Common myeloid progenitor, CD34-positive (primary cell): ENCODE data around the gene CHN1.

Experiments
- CTCF ChIA-PET: fragments of 350-600 bp; sonication (Branson Sonifier 250); formaldehyde crosslinking; loops from one replicate; lab custom pipeline; 2021; ENCODE audit warnings: antibody characterized with exemption; lab: Charles Lee
- POLR2A ChIA-PET: fragments of 350-600 bp; sonication (Branson Sonifier 250); formaldehyde crosslinking; loops from one replicate; lab custom pipeline; 2021; ENCODE audit warnings: antibody characterized with exemption; lab: Charles Lee
- DNase-seq, 3 donors: peaks; one replicate each; pipeline versions ENCODE4 v3.0.0 to v3.0.0-alpha.2; 2013
- H3K27ac ChIP-seq, 2 experiments: 1 replicate in 1 of 2; 2 replicates in 1 of 2; pipeline ENCODE4 v1.7.0; 2013; ENCODE audit warnings: inconsistent platforms in 2 of 2, low read length in 2 of 2, mild to moderate bottlenecking in 2 of 2, low read depth in 1 of 2, moderate library complexity in 1 of 2; ENCODE audit not compliant: severe bottlenecking in 2 of 2, insufficient read depth in 1 of 2, poor library complexity in 1 of 2
- H3K27me3 ChIP-seq, 5 experiments: replicated peaks in 2 of 5; 1 replicate in 3 of 5; 2 replicates in 2 of 5; pipeline versions ENCODE4 v1.6.1 to v1.7.0; 2013; ENCODE audit warnings: low read length in 4 of 5, mild to moderate bottlenecking in 2 of 5, moderate library complexity in 2 of 5, inconsistent platforms in 1 of 5; ENCODE audit not compliant: insufficient read depth in 5 of 5, control insufficient read depth in 4 of 5
- H3K36me3 ChIP-seq, 4 experiments: 1 replicate in 2 of 4; 2 replicates in 2 of 4; pipeline versions ENCODE4 v1.6.1 to v1.7.0; 2013; ENCODE audit warnings: low read length in 3 of 4, control low read depth in 1 of 4, mild to moderate bottlenecking in 1 of 4; ENCODE audit not compliant: control insufficient read depth in 4 of 4, insufficient read depth in 4 of 4
- H3K4me1 ChIP-seq, 4 experiments: 1 replicate in 3 of 4; 2 replicates in 1 of 4; pipeline versions ENCODE4 v1.6.1 to v1.7.1; 2013; ENCODE audit warnings: low read length in 3 of 4, mild to moderate bottlenecking in 3 of 4, control low read depth in 1 of 4, inconsistent platforms in 1 of 4, moderate library complexity in 1 of 4; ENCODE audit not compliant: control insufficient read depth in 4 of 4, insufficient read depth in 4 of 4; ENCODE audit errors: control extremely low read depth in 1 of 4
- H3K4me3 ChIP-seq, 7 experiments: 1 replicate in 4 of 7; 2 replicates in 3 of 7; pipeline versions ENCODE4 v1.5.1 to v1.7.0; 2013; ENCODE audit warnings: mild to moderate bottlenecking in 7 of 7, low read length in 6 of 7, moderate library complexity in 6 of 7, inconsistent platforms in 2 of 7, low read depth in 2 of 7, control low read depth in 1 of 7; ENCODE audit not compliant: insufficient read depth in 4 of 7, control insufficient read depth in 1 of 7; ENCODE audit errors: extremely low read depth in 1 of 7
- H3K9me3 ChIP-seq, 5 experiments: 1 replicate in 4 of 5; 2 replicates in 1 of 5; pipeline versions ENCODE4 v1.6.1 to v1.7.1; 2013; ENCODE audit warnings: low read length in 4 of 5, mild to moderate bottlenecking in 2 of 5, inconsistent platforms in 1 of 5, low read depth in 1 of 5, moderate library complexity in 1 of 5; ENCODE audit not compliant: control insufficient read depth in 4 of 5, insufficient read depth in 2 of 5; ENCODE audit errors: control extremely low read depth in 1 of 5
- WGBS: methylation state at CpG from one replicate; pipeline ENCODE4 v1.1.5; 2013; ENCODE audit not compliant: insufficient coverage; 5-methylcytosine and 5-hydroxymethylcytosine counted together

CHN1 gene

DNA sequence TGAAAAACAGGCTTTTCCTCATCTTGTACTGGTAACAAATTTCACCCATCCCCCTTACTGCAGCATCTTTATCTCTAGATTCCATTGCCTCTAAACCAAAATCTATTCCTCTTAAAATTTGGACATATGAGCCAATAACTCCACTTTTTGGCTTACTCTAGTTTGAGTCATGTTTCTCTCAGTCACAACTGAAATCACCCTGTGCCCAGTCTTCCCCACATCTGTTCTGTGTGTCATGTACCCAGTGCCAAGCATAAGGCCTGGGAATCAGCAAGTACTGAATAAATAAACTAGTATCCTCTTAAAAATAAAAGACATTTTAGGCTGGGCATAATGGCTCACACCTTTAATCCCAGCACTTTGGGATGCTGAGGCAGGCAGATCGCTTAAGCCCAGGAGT lies 20.8 kb upstream of the CHN1 start:
- H3K4me1 ChIP-seq = no peaks in the 10 kb centered on the region
- 100% methylated on average over 1 of the region's 1 CpG for WGBS
- no peak overlapping the region for H3K4me3 ChIP-seq
- POLR2A ChIA-PET = interaction anchor here (0.6 kb wide), 1 partner anchor 57 kb away, joined by 3 read pairs; no protein-coding TSS in a partner anchor
- CTCF ChIA-PET = interaction anchor here (0.7 kb wide), 1 partner anchor 14 kb away, joined by 4 read pairs; no protein-coding TSS in a partner anchor
- no peaks in the 10 kb centered on the region for H3K9me3 ChIP-seq
- H3K27ac ChIP-seq = no peak overlapping the region
- DNase-seq = no peak
- H3K36me3 ChIP-seq = no peaks in the 10 kb centered on the region
- H3K27me3 ChIP-seq = no peaks in the 10 kb centered on the region

DNA sequence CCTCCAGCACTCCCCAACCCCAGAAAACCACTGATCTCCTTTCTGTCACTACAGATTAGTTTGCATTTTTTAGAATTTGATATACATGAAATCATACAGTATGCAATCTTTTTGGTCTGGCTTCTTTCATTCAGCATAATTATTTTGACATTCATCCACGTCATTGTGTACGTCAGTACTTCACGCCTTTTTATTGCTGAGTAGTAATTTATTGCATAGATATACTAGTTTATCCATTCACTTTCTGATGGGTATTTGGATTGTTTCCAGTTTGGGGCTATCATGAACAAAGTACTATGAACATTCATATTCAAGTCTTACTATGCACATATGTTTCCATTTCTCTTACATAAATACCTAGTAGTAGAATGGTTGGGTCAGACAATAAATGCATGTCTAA lies 20.1 kb upstream of the CHN1 start:
- WGBS = no CpG with 5 or more reads among the region's 3 CpGs
- Histone ChIP-seq H3K4me3 (no peak overlapping the region), H3K36me3 (no peaks in the 10 kb centered on the region), H3K9me3 (no peaks in the 10 kb centered on the region), H3K4me1 (no peaks in the 10 kb centered on the region), H3K27me3 (no peaks in the 10 kb centered on the region), H3K27ac (no peak overlapping the region)
- POLR2A ChIA-PET = no interaction called here
- CTCF ChIA-PET = no interaction called here
- DNase-seq = no peak

DNA sequence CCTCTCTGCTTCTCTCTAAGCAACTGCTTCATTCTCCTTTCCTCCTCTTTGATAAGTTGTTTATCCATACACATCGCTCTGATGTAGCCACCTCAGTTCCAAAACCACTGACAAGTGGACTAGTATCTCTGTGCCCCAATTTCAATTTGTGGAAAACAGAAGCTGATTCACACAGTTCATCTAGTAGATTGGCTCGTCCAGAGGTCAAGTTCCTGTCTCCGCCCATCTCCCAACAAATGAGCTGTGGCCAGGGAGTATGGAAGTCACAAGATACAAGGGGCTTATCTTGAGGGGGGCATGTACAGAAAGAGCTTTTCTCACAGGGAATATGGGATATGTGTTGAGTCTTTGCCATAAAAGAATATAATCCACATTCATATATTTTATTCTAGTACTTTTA lies 17.7 kb upstream of the CHN1 start:
- ChIA-PET POLR2A (no interaction called here), CTCF (interaction anchor here (1.1 kb wide), 1 partner anchor 38 kb away, joined by 3 read pairs; no protein-coding TSS in a partner anchor)
- peaks cover 0 to 3% (median 0%) of the 10 kb centered on the region in 5 experiments for H3K27me3 ChIP-seq
- no peaks in the 10 kb centered on the region for H3K4me1 ChIP-seq
- no peak overlapping the region for H3K27ac ChIP-seq
- no peak for DNase-seq
- no peaks in the 10 kb centered on the region for H3K9me3 ChIP-seq
- 97% methylated on average over 3 of the region's 3 CpGs for WGBS
- no peaks in the 10 kb centered on the region for H3K36me3 ChIP-seq
- no peak overlapping the region for H3K4me3 ChIP-seq

DNA sequence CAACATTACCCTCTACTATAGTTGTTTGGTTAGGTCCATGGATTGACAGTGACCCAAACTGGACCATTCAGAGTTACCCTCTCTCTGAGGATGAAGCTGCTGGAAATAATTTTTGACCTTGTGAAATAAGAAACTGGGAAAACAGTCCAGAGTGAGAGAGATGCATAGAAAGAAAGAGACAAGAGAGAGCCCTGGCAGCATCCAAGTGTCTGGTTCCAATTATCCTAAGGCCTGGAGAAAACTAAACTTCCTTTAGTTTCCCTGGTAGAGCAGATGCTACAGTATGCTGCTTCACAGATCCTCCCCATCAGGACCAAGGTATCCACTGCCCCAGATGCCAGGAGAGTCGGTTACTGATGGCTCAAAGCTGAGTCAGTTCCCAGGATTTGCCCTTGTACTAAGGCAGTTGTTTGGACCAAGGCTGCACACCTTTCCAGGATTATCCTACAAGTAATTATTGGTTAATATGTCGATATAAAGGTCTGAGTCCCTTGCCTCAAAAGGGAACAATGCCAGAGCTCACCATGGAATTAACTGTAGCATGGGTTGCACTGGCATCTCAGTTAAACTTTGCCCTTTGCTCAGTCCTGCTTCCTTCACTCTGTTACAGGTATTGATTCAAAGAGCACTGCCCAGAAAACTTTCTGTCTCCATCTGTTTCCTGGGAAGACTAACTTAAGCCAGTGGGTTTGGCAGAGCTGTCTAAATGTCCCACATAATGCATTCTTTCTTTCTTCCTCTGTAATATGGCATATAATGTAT lies 14.6 kb upstream of the CHN1 start:
- no peaks in the 10 kb centered on the region for H3K4me1 ChIP-seq
- no peak for DNase-seq
- WGBS = 100% methylated on average over 2 of the region's 2 CpGs
- H3K9me3 ChIP-seq = no peaks in the 10 kb centered on the region
- H3K4me3 ChIP-seq = no peak overlapping the region
- ChIA-PET POLR2A (interaction anchor here (0.5 kb wide), 1 partner anchor 82 kb away, joined by 3 read pairs; no protein-coding TSS in a partner anchor), CTCF (no interaction called here)
- H3K27ac ChIP-seq = no peak overlapping the region
- no peaks in the 10 kb centered on the region for H3K36me3 ChIP-seq
- peaks cover 0 to 6% (median 0%) of the 10 kb centered on the region in 5 experiments for H3K27me3 ChIP-seq

DNA sequence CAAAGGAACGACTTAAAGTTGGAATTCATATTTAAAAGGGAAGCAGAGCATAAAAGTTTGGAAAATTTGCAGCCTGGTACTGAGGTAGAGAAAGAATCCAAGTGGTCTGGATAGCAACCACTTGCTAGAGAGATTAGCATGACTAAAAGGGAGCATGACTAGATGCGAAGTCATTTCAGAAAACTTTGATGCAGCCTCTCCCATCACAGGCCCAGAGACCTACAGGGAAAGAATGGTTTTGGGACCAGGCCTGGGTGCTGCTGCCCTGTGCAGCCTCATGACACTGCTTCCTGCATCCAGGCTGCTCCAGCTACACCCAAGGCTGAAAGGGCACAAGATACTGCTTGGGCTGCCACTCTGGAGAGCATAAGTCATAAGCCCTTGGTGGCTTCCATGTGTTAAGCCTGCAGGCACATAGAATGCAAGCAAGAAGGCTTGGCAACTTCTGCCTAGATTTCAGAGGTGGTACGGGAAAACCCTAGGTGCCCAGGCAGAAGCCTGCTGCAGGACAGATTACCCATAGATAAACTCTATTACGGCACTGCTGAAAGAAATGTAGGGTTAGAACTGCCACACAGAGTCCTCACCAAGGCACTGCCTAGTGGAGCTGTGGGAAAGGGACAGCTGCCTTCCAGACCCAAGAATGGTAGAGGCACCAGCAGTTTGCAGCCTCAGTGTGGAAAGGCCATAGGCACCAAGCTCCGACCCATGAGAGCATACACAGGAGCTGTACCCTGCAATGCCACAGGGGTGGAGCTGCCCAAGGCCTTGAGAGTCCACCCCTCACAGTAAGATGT lies 12.6 kb upstream of the CHN1 start:
- H3K36me3 ChIP-seq = no peaks in the 10 kb centered on the region
- H3K9me3 ChIP-seq = no peaks in the 10 kb centered on the region
- no peak for DNase-seq
- 96% methylated on average over 5 of the region's 5 CpGs for WGBS
- peaks cover 0 to 6% (median 0%) of the 10 kb centered on the region in 5 experiments for H3K27me3 ChIP-seq
- POLR2A ChIA-PET = no interaction called here
- CTCF ChIA-PET = interaction anchor here (1.0 to 1.4 kb wide), 2 partner anchors 9 to 13 kb away, joined by 3 read pairs; no protein-coding TSS in a partner anchor
- no peaks in the 10 kb centered on the region for H3K4me1 ChIP-seq
- H3K4me3 ChIP-seq = no peak overlapping the region
- H3K27ac ChIP-seq = no peak overlapping the region

DNA sequence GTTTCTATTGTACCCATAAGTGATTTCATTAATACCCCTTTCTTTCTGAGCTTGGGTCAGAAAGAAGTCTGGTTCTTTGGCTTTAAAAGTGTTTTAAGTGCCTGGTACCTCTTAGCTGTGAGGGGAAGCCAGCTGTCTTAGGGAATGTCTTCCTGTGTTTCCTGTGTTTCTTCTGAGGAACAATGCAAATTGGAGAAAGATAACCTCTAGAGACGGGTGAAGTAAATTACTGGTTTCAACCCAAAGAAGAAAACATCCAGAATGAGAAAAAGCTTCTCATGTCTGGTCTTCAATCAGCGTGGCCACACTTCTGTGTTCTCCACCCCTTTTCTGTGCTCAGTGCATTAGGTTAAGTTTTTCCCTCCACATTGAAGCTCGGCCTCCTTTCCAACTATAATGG lies 10.2 kb upstream of the CHN1 start:
- peaks cover 0 to 2% (median 0%) of the 10 kb centered on the region in 5 experiments for H3K9me3 ChIP-seq
- H3K27me3 ChIP-seq = peaks cover 0 to 21% (median 15%) of the 10 kb centered on the region in 5 experiments
- H3K36me3 ChIP-seq = no peaks in the 10 kb centered on the region
- CTCF ChIA-PET = interaction anchor here (0.6 to 1.3 kb wide), 2 partner anchors 15 to 1802 kb away, joined by 3 to 6 read pairs; no protein-coding TSS in a partner anchor
- 80% methylated on average over 3 of the region's 3 CpGs for WGBS
- no peaks in the 10 kb centered on the region for H3K4me1 ChIP-seq
- no peak for DNase-seq
- H3K27ac ChIP-seq = no peak overlapping the region
- POLR2A ChIA-PET = no interaction called here
- H3K4me3 ChIP-seq = no peak overlapping the region
